Central memory CD8-positive, alpha-beta T cell (primary cell): Measurements from ENCODE around the gene TMEM43.
A peak's percentile ranks its signal among the peaks of the same experiment; 100 is the strongest.

ENCODE experiments used
- ATAC-seq: fragments of 150-1000 bp; cut with Tn5 transposase; replicated peaks from 2 replicates; pipeline ENCODE4 v1.10.0; 2022; ENCODE audit warnings: mild to moderate bottlenecking, moderate FRiP score, moderate number of reproducible peaks; ENCODE audit not compliant: poor library complexity, severe bottlenecking; ENCODE audit errors: extremely low read depth
- DNase-seq, 2 donors: peaks; one replicate each; pipeline ENCODE4 v3.0.0; 2021; ENCODE audit warnings: low spot score in 2 of 2
- H3K27ac Mint-ChIP-seq: one replicate; pipeline ENCODE4 v1.8.0; 2022; ENCODE audit warnings: low read depth, mild to moderate bottlenecking, moderate library complexity, mixed read lengths
- H3K27me3 Mint-ChIP-seq: one replicate; pipeline ENCODE4 v1.8.0; 2022; ENCODE audit warnings: mixed read lengths
- H3K36me3 Mint-ChIP-seq: one replicate; pipeline ENCODE4 v1.8.0; 2022; ENCODE audit warnings: mild to moderate bottlenecking, moderate library complexity, mixed read lengths; ENCODE audit not compliant: insufficient read depth
- H3K4me1 Mint-ChIP-seq: one replicate; pipeline ENCODE4 v1.8.0; 2022; ENCODE audit warnings: mixed read lengths
- H3K4me3 Mint-ChIP-seq: one replicate; pipeline ENCODE4 v1.8.0; 2022; ENCODE audit warnings: mild to moderate bottlenecking, moderate library complexity, mixed read lengths
- H3K9me3 Mint-ChIP-seq: one replicate; pipeline ENCODE4 v1.8.0; 2022; ENCODE audit warnings: mixed read lengths

Gene TMEM43

DNA sequence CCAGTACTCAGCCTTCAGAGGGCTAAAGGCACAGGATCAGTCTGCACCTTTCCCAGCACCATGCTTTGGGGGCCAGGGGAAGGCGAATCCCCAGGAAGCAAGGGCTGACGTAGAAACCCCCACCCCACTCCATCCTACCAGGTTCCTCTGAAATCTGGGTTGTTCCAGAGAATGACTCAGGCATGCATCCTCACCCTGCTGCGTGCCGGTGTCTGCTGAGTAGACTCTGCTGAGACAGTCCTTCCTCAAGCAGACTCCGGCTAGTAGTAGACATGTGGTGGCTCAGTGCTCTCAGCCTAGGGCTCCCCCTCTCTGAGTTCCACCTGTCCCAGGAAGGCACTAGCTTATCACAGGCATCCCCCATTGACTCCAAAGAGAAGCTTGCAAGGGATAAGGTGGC lies 9.0 kb downstream of the TMEM43 start:
- no peak for DNase-seq
- H3K4me3 Mint-ChIP-seq: no peak overlapping the region
- peaks cover 6% of the 10 kb centered on the region for H3K4me1 Mint-ChIP-seq
- H3K27me3 Mint-ChIP-seq: no peaks in the 10 kb centered on the region
- ATAC-seq: no peak
- H3K27ac Mint-ChIP-seq: peak overlapping the region; percentile 62
- peaks cover 64% of the 10 kb centered on the region for H3K36me3 Mint-ChIP-seq
- no peaks in the 10 kb centered on the region for H3K9me3 Mint-ChIP-seq

DNA sequence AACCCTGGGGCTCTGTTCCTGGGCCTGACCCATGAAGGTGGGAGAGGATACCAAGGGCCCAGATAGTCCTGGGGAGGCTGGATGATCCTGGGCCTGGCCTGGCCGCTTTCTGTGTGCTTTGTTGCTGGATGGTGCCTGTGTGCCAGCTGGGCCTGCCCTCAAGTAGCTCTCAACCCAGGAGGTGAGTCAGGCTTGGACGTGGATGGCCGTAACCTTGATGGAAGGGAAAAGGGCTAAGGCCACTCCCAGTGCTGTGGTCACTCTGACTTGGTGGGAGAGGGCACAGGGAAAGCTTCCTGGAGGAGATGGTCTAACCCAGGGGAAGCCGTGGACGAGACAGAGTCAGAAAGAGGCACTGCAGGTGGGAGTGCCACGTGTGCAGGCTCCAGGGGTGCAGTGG lies 9.4 kb downstream of the TMEM43 start:
- peaks cover 66% of the 10 kb centered on the region for H3K36me3 Mint-ChIP-seq
- no peaks in the 10 kb centered on the region for H3K27me3 Mint-ChIP-seq
- H3K9me3 Mint-ChIP-seq: no peaks in the 10 kb centered on the region
- H3K4me3 Mint-ChIP-seq: no peak overlapping the region
- peak overlapping the region; percentile 62 for H3K27ac Mint-ChIP-seq
- no peak for DNase-seq
- peaks cover 6% of the 10 kb centered on the region for H3K4me1 Mint-ChIP-seq
- no peak for ATAC-seq

DNA sequence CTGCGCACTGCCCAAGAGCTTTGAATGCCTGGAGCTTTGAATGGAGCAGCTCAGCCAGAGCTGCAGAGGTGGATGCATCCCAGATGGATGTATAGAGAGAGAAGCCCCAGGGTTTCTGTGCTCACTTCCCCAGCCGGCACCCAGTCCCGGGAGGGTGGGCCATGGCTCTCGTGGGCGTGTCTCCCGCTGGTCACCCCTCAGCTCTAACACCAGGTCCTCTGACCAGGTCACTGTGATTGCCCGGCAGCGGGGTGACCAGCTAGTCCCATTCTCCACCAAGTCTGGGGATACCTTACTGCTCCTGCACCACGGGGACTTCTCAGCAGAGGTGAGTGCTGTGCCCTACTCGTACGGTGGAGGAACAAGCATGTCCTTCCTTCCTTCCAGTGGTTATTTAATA lies 10.7 kb downstream of the TMEM43 start:
- Mint-ChIP-seq H3K27me3 (no peaks in the 10 kb centered on the region), H3K4me1 (peaks cover 6% of the 10 kb centered on the region), H3K27ac (no peak overlapping the region), H3K9me3 (no peaks in the 10 kb centered on the region), H3K36me3 (peaks cover 55% of the 10 kb centered on the region), H3K4me3 (no peak overlapping the region)
- no peak for DNase-seq
- ATAC-seq: no peak

DNA sequence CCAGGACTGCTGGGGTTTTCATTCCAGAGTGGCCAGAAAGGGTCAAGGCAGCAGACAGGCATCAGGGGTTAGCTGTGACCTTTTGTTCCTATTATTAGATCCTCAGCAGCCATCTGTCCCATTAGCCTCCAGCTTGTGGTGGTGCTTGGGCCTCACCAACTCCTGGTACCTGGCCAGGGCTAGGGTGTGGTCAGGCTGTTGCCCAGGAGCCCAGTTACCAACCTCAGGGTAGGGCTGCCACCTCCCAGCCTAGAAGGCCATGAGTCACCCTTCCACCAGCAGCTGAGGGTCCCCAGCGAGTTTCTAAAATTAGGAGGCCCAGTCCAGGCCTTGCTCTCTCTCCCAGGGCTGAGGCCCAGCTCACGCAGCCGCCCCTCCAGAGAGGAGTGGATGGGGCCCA lies 12.2 kb downstream of the TMEM43 start:
- peaks cover 18% of the 10 kb centered on the region for H3K4me1 Mint-ChIP-seq
- H3K4me3 Mint-ChIP-seq: no peak overlapping the region
- DNase-seq (no peak), ATAC-seq (no peak)
- H3K36me3 Mint-ChIP-seq: peaks cover 47% of the 10 kb centered on the region
- no peaks in the 10 kb centered on the region for H3K9me3 Mint-ChIP-seq
- H3K27me3 Mint-ChIP-seq: no peaks in the 10 kb centered on the region
- no peak overlapping the region for H3K27ac Mint-ChIP-seq

DNA sequence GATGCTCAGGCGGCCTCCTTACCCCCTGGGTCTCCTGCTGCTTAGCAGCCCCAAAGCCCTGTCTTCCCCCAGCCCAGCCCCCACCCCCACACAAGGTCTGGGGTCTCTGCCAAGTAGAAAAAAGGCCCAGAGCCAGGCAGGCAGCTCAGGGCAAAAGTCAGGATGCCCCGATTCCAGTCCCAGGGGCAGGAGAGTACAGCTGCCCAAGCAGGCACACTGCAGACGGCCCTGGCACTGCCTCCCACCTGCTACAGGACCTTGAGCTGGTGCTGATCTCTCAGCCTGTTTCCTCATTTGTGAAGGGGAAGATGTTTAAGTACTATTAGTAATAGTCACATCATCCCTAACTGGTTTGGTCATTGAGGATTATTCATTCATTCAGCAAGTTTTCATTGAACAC lies 12.6 kb downstream of the TMEM43 start:
- H3K27me3 Mint-ChIP-seq: no peaks in the 10 kb centered on the region
- DNase-seq (no peak), ATAC-seq (no peak)
- H3K9me3 Mint-ChIP-seq: no peaks in the 10 kb centered on the region
- no peak overlapping the region for H3K4me3 Mint-ChIP-seq
- H3K4me1 Mint-ChIP-seq: peaks cover 23% of the 10 kb centered on the region
- H3K36me3 Mint-ChIP-seq: peaks cover 49% of the 10 kb centered on the region
- H3K27ac Mint-ChIP-seq: no peak overlapping the region

DNA sequence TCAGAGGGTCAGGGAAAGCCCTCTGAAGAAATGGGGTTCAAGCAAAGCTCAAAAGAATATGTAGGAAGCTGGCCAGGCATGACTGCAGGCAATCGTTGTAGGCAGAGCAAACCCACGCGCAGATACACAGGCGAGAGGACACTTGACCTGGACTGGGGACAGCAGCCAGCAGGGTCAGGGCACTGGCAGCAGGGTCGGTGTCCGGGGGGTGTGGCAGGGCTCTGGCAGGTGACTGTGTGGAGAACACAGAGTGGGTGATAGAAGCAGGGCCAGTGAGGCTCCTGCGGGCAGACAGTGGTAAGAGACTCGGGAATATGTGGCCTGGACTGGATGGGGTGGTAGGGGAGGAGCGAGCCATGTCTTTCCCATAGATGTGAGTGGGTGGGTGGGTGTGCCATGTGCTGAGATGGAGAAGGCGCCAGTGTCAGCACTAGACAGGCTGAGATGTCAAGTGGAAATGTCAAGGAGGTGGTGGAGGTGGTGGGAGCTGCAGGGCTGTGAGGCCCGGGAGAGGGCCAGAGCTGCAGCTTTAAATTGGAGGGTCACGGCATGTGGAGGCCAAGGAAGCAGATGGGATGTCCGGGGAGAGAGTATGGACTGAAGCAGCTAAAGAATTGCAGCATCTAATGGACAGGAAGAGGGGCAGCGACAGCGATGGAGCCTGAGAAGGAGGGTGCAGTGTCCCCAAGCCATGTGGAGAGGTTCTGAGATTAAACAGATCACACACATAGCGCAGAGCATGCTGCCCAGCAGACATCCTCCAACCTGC lies 13.4 kb downstream of the TMEM43 start:
- Mint-ChIP-seq H3K27ac (peak overlapping the region; percentile 76), H3K27me3 (no peaks in the 10 kb centered on the region), H3K9me3 (no peaks in the 10 kb centered on the region), H3K4me3 (no peak overlapping the region), H3K4me1 (peaks cover 29% of the 10 kb centered on the region), H3K36me3 (peaks cover 49% of the 10 kb centered on the region)
- ATAC-seq: no peak
- DNase-seq: no peak

DNA sequence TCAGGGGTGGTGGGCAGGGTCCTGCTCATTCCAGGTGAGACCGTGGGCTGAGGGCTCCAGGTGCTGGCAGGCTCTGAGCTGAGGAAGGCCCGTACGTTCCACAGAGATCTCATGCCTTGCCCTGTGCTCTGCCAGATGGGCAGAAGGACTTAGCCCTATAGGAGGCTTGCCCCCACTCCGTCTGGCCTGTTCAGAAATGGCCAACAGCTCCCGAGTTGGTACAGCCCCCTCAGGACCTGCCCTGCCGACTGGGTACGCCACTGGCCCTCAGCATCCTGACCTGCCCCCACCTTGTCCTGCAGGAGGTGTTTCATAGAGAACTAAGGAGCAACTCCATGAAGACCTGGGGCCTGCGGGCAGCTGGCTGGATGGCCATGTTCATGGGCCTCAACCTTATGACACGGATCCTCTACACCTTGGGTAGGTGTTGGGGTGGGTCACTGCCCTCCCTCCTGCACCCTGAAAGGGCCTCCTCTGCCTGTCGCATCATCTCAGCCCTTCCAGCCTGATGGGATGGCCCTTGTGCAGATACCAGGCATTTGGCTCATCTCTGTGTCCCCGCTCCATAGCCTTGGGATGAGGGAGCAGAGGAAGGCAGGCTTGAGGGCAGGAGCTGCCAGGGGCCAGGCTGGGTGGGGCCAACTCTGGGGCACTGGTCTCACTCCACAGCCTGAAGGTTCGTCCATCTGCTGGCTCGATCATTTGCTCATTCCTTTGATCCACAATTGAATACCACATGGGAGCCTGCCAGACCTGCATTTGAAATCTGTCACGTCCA lies 14.2 kb downstream of the TMEM43 start:
- no peaks in the 10 kb centered on the region for H3K9me3 Mint-ChIP-seq
- ATAC-seq: no peak
- H3K4me3 Mint-ChIP-seq: no peak overlapping the region
- peaks cover 50% of the 10 kb centered on the region for H3K36me3 Mint-ChIP-seq
- DNase-seq: no peak
- H3K27me3 Mint-ChIP-seq: no peaks in the 10 kb centered on the region
- H3K4me1 Mint-ChIP-seq: peaks cover 31% of the 10 kb centered on the region
- peak overlapping the region; percentile 76 for H3K27ac Mint-ChIP-seq

DNA sequence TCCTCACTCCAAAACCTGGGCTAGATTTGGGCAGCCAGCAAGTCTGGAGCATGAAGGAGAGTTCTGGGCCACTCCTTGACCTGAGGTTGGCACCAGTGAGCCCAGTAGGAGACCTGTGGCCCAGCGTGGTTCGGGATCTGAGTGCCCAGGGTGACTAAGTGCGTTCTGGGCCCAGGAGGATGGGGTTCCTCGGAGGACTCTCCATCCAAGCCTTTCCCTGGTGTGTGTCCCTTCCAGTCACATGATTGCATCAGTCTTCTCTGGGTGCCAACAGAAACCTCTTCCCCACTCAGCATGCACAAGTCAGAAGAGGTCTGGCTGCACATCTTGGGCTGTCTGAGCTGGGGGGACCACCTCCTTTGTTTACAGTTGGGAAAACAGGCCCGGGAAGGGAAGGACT lies 14.9 kb downstream of the TMEM43 start:
- DNase-seq: no peak
- no peak for ATAC-seq
- H3K27ac Mint-ChIP-seq: peak overlapping the region; percentile 76
- peaks cover 52% of the 10 kb centered on the region for H3K36me3 Mint-ChIP-seq
- peaks cover 38% of the 10 kb centered on the region for H3K4me1 Mint-ChIP-seq
- H3K27me3 Mint-ChIP-seq: no peaks in the 10 kb centered on the region
- no peak overlapping the region for H3K4me3 Mint-ChIP-seq
- no peaks in the 10 kb centered on the region for H3K9me3 Mint-ChIP-seq

DNA sequence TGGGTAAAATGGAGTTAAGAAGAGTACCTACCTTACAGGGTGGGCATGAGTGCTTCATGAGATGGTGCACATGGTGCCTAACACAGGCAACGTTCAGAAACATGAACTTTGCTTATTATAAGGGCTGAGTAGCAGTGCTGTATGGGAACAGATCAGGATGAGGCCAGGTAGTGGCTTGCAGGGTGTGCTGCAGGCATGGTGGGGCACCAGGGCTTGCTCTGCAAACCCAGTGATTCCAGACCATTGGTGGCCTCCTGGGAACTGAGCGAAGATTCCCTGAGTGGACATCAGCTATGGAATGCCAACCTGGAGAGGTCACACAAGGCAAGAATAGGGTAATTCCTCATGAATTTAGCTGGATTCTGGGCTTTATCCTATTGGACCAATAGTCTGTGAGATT lies 15.8 kb downstream of the TMEM43 start:
- H3K4me3 Mint-ChIP-seq: no peak overlapping the region
- DNase-seq (no peak), ATAC-seq (no peak)
- peak overlapping the region; percentile 99 for H3K27ac Mint-ChIP-seq
- H3K36me3 Mint-ChIP-seq: peaks cover 49% of the 10 kb centered on the region
- H3K4me1 Mint-ChIP-seq: peaks cover 47% of the 10 kb centered on the region
- no peaks in the 10 kb centered on the region for H3K9me3 Mint-ChIP-seq
- H3K27me3 Mint-ChIP-seq: no peaks in the 10 kb centered on the region

DNA sequence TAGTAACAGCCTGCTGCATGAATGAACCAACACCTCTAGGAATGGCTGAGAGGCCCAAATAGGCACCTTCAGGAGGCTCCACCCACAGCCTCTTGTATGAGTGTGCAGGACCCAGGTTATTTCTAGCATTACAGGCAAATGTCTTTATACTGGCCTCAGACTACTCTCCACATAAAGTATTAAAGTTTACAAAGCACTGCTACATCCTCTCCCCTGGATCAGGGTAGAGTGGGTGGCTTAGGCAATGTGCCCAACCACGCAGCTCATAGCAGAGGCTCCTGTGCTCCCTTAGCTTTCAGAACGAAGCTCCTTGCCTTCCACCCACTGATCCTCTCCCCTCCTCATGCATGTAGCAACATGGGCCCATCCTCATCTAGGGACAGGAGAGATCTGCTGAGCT lies 16.3 kb downstream of the TMEM43 start:
- peaks cover 52% of the 10 kb centered on the region for H3K4me1 Mint-ChIP-seq
- H3K9me3 Mint-ChIP-seq: no peaks in the 10 kb centered on the region

DNA sequence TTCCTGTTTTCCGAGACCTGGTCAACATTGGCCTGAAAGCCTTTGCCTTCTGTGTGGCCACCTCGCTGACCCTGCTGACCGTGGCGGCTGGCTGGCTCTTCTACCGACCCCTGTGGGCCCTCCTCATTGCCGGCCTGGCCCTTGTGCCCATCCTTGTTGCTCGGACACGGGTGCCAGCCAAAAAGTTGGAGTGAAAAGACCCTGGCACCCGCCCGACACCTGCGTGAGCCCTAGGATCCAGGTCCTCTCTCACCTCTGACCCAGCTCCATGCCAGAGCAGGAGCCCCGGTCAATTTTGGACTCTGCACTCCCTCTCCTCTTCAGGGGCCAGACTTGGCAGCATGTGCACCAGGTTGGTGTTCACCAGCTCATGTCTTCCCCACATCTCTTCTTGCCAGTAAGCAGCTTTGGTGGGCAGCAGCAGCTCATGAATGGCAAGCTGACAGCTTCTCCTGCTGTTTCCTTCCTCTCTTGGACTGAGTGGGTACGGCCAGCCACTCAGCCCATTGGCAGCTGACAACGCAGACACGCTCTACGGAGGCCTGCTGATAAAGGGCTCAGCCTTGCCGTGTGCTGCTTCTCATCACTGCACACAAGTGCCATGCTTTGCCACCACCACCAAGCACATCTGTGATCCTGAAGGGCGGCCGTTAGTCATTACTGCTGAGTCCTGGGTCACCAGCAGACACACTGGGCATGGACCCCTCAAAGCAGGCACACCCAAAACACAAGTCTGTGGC lies 16.9 kb downstream of the TMEM43 start:
- H3K36me3 Mint-ChIP-seq: peaks cover 45% of the 10 kb centered on the region
- H3K27ac Mint-ChIP-seq: peak overlapping the region; percentile 99
- H3K4me3 Mint-ChIP-seq: peak overlapping the region; percentile 69
- ATAC-seq: no peak
- peaks cover 58% of the 10 kb centered on the region for H3K4me1 Mint-ChIP-seq
- no peaks in the 10 kb centered on the region for H3K27me3 Mint-ChIP-seq
- no peak for DNase-seq
- H3K9me3 Mint-ChIP-seq: no peaks in the 10 kb centered on the region

More for the DNA sequence above, 16.3 kb downstream of the TMEM43 start:
- peak overlapping the region; percentile 99 for H3K27ac Mint-ChIP-seq
- H3K4me3 Mint-ChIP-seq: peak overlapping the region; percentile 69
- peaks cover 47% of the 10 kb centered on the region for H3K36me3 Mint-ChIP-seq
- no peak for ATAC-seq
- H3K27me3 Mint-ChIP-seq: no peaks in the 10 kb centered on the region
- no peak for DNase-seq

DNA sequence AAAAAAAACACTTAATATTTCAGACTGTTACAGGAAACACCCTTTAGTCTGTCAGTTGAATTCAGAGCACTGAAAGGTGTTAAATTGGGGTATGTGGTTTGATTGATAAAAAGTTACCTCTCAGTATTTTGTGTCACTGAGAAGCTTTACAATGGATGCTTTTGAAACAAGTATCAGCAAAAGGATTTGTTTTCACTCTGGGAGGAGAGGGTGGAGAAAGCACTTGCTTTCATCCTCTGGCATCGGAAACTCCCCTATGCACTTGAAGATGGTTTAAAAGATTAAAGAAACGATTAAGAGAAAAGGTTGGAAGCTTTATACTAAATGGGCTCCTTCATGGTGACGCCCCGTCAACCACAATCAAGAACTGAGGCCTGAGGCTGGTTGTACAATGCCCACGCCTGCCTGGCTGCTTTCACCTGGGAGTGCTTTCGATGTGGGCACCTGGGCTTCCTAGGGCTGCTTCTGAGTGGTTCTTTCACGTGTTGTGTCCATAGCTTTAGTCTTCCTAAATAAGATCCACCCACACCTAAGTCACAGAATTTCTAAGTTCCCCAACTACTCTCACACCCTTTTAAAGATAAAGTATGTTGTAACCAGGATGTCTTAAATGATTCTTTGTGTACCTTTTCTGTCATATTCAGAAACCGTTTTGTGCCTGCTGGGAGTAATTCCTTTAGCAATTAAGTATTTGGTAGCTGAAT lies 17.9 kb downstream of the TMEM43 start:
- Mint-ChIP-seq H3K27ac (peak overlapping the region; percentile 99), H3K36me3 (peaks cover 50% of the 10 kb centered on the region), H3K27me3 (no peaks in the 10 kb centered on the region), H3K9me3 (no peaks in the 10 kb centered on the region), H3K4me3 (peak overlapping the region; percentile 69), H3K4me1 (peaks cover 63% of the 10 kb centered on the region)
- ATAC-seq (peak; percentile 65), DNase-seq (peak; percentile 48 to 76)
